GM21723 (cell line): Measurements from ENCODE around the gene CMSS1.
"Not testable (repeated sequence)": the region's sequence is repeated elsewhere in the genome, so short reads cannot be mapped to it uniquely, and the experiment has no call there.

ENCODE experiments used
- ATAC-seq: cut with Tn5 transposase; IDR thresholded peaks from one replicate; pipeline ENCODE4 v1.9.1; 2021; ENCODE audit warnings: mild to moderate bottlenecking, moderate library complexity; ENCODE audit not compliant: unreplicated experiment

The CMSS1 gene

DNA sequence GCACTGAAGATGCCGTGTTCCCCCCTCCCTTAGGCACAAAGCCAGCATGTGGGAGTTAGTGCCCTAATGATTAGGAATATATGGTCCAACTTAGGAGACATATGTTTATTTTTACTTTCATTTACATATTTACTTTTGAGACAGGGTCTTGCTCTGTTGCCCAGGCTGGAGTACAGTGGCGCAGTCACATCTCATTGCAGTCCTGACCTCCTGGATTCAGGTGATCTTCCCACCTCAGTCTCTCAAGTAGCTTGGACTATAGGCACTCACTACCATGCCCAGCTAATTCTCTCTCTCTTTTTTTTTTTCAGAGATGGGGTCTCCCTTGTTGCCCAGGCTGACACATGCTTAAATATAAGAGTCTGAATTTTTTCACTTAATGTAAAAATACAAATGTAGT, 391.5 kb downstream of the CMSS1 start:
- ATAC-seq, result no peak

DNA sequence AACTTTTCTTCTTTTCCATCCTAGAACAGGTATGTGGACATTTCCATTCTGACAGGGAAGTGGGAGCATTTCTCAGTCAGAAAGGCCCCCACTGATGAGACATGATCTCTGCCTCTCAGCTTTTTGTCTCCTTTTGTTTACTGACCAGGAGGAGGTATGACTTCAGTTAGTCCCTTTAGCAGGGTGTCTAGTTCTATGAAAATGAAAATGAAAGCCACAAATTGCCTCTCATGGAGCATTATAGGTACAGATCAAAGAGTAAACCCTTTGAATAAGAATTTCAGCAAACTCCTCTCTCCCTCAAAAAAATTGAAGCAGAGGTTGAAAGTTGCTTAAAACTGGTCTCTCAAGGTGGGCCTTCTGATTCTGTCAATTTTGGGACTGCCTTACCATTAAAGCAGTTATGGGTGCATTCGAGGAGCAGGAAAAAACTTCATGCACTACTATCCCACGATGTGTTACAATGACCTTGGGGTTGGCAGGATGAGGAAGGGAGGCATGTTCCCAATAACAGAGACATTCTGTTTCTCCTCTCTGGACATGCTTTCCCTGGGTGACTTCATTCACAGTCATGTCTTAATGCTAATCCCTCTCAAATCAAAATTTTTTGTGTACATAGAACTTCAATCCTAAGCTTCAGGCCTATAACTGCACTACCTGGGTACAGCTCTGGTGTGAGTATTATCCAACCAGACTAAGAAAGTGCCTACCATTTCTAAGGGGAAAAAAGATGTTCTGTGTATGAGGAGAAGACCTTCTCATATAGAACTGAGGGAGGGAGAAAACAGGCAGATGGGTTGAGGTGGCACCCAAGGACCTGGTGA, 392.5 kb downstream of the CMSS1 start:
- peak; percentile 96 for ATAC-seq

DNA sequence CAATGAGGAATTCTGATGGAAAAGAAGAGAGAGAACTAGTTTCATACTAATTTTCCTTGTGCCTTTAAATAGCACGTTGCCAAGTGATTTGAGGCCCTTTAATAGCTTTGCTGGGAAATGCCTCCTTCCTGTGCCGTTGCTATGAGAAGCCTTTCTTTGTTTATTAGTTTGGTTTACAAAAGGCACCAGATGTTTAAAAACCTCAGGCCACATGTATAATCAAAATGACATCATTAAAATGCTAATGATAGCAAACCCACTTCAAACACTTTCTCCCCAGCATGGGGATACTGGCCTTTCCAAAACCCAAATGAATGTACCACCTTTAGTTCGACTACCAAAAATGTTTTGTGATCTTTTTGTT, 393.1 kb downstream of the CMSS1 start:
- no peak for ATAC-seq

- no peak for ATAC-seq
These were observed 396.4 kb downstream of the CMSS1 start for GRCh38 chr3:100213891-100214573.

DNA sequence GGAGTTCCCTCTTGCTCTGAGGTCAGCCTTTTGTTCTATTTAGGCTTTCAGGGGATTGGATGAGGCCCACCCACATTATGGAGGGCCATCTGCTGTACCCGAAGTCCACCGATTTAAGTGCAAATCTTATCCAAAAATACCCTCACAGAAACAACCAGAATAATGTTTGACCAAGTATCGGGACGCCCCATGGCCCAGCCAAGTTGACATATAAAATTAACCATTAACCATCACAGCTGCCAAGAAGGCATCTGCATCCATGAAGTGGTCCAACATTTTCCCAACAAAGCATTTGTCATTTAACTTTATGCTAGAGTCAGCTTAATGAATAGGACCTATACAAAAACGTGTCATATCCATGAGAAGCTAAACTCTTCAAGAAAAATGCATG, 396.9 kb downstream of the CMSS1 start:
- ATAC-seq, result no peak

GRCh38 chr3:100216713-100217112, 399.1 kb downstream of the CMSS1 start:
- no peak for ATAC-seq

- no peak for ATAC-seq
These were observed 403.5 kb downstream of the CMSS1 start for GRCh38 chr3:100221159-100221558.

- ATAC-seq, result no peak
These were observed 407.5 kb downstream of the CMSS1 start for GRCh38 chr3:100225193-100225592.

DNA sequence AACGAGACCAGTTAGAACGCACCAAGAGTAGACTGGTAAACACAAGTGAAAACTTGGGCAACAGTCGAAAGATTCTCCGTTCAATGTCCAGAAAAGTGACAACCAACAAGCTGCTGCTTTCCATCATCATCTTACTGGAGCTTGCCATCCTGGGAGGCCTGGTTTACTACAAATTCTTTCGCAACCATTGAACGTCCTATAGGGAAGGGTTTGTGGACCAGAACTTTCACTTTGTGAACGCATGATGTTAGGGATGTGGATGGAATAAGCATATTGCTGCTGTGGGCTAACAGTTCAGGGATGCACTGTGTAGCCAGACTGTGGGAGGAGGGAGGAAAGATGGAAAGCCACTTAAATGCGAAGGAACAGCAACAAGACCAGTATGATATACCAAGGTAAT, 408.2 kb downstream of the CMSS1 start:
- ATAC-seq, result no peak

- ATAC-seq, result no peak
These were observed 409.2 kb downstream of the CMSS1 start for GRCh38 chr3:100226712-100227429.

- ATAC-seq, result no peak
These were observed 409.9 kb downstream of the CMSS1 start for GRCh38 chr3:100227511-100227921.

DNA sequence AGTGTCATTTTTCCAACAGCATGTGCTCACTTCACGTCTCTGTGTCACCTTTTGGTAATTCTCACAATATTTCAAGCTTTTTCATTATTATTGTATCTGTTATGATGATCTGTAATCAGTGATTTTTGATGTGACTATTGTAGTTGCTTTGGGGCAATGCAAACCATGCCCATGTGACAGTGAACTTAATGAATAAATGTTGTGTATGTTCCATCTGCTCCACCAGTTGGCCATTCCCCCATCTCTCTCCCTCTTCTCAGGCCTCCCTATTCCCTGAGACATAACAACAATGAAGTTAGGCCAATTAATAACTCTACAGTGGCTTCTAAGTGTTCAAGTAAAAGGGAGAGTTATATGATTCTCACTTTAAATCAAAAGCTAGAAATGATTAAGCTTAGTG, 410.6 kb downstream of the CMSS1 start:
- ATAC-seq, result no peak

- ATAC-seq, result not testable (repeated sequence)
These were observed 411.5 kb downstream of the CMSS1 start for GRCh38 chr3:100229188-100229587.

GRCh38 chr3:100230710-100231109, 413.0 kb downstream of the CMSS1 start:
- no peak for ATAC-seq
